GM23338 (cell line): ENCODE measurements around the gene CDCA4. TPM values are rescaled to one million over a fixed set of nuclear protein-coding genes. Genes with fewer than 3 reads are reported as not detected.

Source experiments
- ATAC-seq: fragments of 200-7000 bp; cut with Tn5 transposase; 3 replicates; pipeline ENCODE4 v1.9.1; 2020
- DNase-seq: peaks from one replicate; pipeline ENCODE4 v3.0.0-alpha.2; 2015; ENCODE audit warnings: low spot score
- H2AFZ ChIP-seq: fragments of 200-600 bp; sonication (generic); 2 replicates; pipeline ENCODE4 v1.8.0; 2016; ENCODE audit warnings: antibody characterized with exemption, mild to moderate bottlenecking, moderate library complexity
- H3F3A ChIP-seq: fragments of 200-600 bp; sonication (generic); replicated peaks from 2 replicates; pipeline ENCODE4 v1.8.0; 2017; ENCODE audit warnings: antibody characterized with exemption, mixed run types, low read depth
- H3K27ac ChIP-seq: fragments of 200-600 bp; sonication (generic); 2 replicates; pipeline ENCODE4 v1.6.1; 2016; ENCODE audit warnings: low read depth
- H3K27me3 ChIP-seq: fragments of 200-600 bp; sonication (generic); 2 replicates; pipeline ENCODE4 v1.8.0; 2016; ENCODE audit warnings: mild to moderate bottlenecking, mixed run types, moderate library complexity; ENCODE audit not compliant: insufficient read depth
- H3K36me3 ChIP-seq: fragments of 200-600 bp; sonication (generic); 2 replicates; pipeline ENCODE4 v1.8.0; 2016; ENCODE audit warnings: mild to moderate bottlenecking; ENCODE audit not compliant: insufficient read depth
- H3K4me1 ChIP-seq: fragments of 200-600 bp; sonication (generic); 2 replicates; pipeline ENCODE4 v1.8.0; 2016; ENCODE audit warnings: mild to moderate bottlenecking, moderate library complexity; ENCODE audit not compliant: insufficient read depth
- H3K4me2 ChIP-seq: fragments of 200-600 bp; sonication (generic); 2 replicates; pipeline ENCODE4 v1.7.1; 2017; ENCODE audit warnings: mixed run types
- H3K4me3 ChIP-seq: fragments of 200-600 bp; sonication (generic); 2 replicates; pipeline ENCODE4 v1.6.1; 2016; ENCODE audit warnings: mixed run types
- H3K79me2 ChIP-seq: fragments of 200-600 bp; sonication (generic); replicated peaks from 2 replicates; pipeline ENCODE4 v1.8.0; 2017; ENCODE audit warnings: mild to moderate bottlenecking; ENCODE audit not compliant: insufficient read depth
- H3K9me2 ChIP-seq: fragments of 200-600 bp; sonication (generic); 2 replicates; pipeline ENCODE4 v1.8.0; 2017; ENCODE audit not compliant: insufficient read depth
- H4K20me1 ChIP-seq: fragments of 200-600 bp; sonication (generic); replicated peaks from 2 replicates; pipeline ENCODE4 v1.8.0; 2017; ENCODE audit warnings: mild to moderate bottlenecking; ENCODE audit not compliant: insufficient read depth
- H3K27ac Mint-ChIP-seq: 2 replicates; pipeline ENCODE4 v1.8.0; 2020; ENCODE audit warnings: inconsistent platforms, mild to moderate bottlenecking, moderate library complexity, mixed read lengths
- H3K27me3 Mint-ChIP-seq: 3 replicates; pipeline ENCODE4 v1.8.0; 2022; ENCODE audit warnings: low read depth, mild to moderate bottlenecking, moderate library complexity, mixed read lengths, inconsistent platforms; ENCODE audit not compliant: insufficient read depth, poor library complexity
- H3K36me3 Mint-ChIP-seq: 3 replicates; pipeline ENCODE4 v1.8.0; 2021; ENCODE audit warnings: low read depth, mild to moderate bottlenecking, inconsistent platforms, moderate library complexity, mixed read lengths
- H3K4me1 Mint-ChIP-seq: 3 replicates; pipeline ENCODE4 v1.8.0; 2020; ENCODE audit warnings: mild to moderate bottlenecking, inconsistent platforms, mixed read lengths
- H3K4me3 Mint-ChIP-seq: 3 replicates; pipeline ENCODE4 v1.8.0; 2021; ENCODE audit warnings: moderate library complexity, mild to moderate bottlenecking, inconsistent platforms, mixed read lengths
- H3K9me3 Mint-ChIP-seq: 3 replicates; pipeline ENCODE4 v1.8.0; 2020; ENCODE audit warnings: moderate library complexity, mild to moderate bottlenecking, inconsistent platforms, mixed read lengths
- CREB1 ChIP-seq: fragments of 250-450 bp; sonication (Bioruptor Pico); IDR thresholded peaks from 2 replicates; pipeline ENCODE4 v1.5.0; 2020; ENCODE audit warnings: low read depth, mild to moderate bottlenecking, moderate library complexity
- CTCF ChIP-seq, 2 experiments: fragments of 200-600 bp in 1 of 2; sonication (generic) in 1 of 2; conservative IDR thresholded peaks; 2 replicates each; pipeline versions ENCODE4 v1.5.1 to v1.6.1; 2016 to 2017; ENCODE audit warnings: antibody characterized with exemption in 2 of 2, low read depth in 2 of 2, mild to moderate bottlenecking in 2 of 2, moderate library complexity in 1 of 2
- EZH2 ChIP-seq: fragments of 200-600 bp; sonication (generic); IDR thresholded peaks from one replicate; pipeline ENCODE4 v1.8.0; 2017; ENCODE audit warnings: antibody characterized with exemption, mild to moderate bottlenecking, low read depth; ENCODE audit not compliant: unreplicated experiment
- JUNB ChIP-seq: IDR thresholded peaks from one replicate; pipeline ENCODE4 v1.6.1; 2016; ENCODE audit warnings: antibody characterized with exemption; ENCODE audit not compliant: unreplicated experiment
- NANOG ChIP-seq: IDR thresholded peaks from 2 replicates; pipeline ENCODE4 v1.6.1; 2016; ENCODE audit warnings: antibody characterized with exemption, borderline replicate concordance
- POLR2AphosphoS5 ChIP-seq: IDR thresholded peaks from 2 replicates; pipeline ENCODE4 v1.6.1; 2016; ENCODE audit warnings: antibody characterized with exemption, low read depth
- REST ChIP-seq: IDR thresholded peaks from one replicate; pipeline ENCODE4 v1.6.1; 2018; ENCODE audit warnings: antibody characterized with exemption; ENCODE audit not compliant: unreplicated experiment
- STAT1 ChIP-seq: IDR thresholded peaks from one replicate; pipeline ENCODE4 v1.6.1; 2016; ENCODE audit warnings: antibody characterized with exemption; ENCODE audit not compliant: unreplicated experiment
- ZNF114 ChIP-seq: fragments of 250-450 bp; sonication (Bioruptor Pico); IDR thresholded peaks from 2 replicates; pipeline ENCODE4 v1.5.0; 2020; ENCODE audit warnings: mild to moderate bottlenecking, moderate library complexity
- polyA plus RNA-seq: library from polyadenylated mRNA; unstranded; fragments of >200 nt; fragmentation: Nextera tagmentation; extraction: Ambion mirVana; gene quantifications from 2 replicates; pipeline ENCODE4 v1.2.1, GENCODE V29; 2016
- total RNA-seq: library from RNA; depleted of rRNA; stranded (reverse); fragments of >200 nt; shearing (Covaris generic); gene quantifications from 2 replicates; pipeline ENCODE4 v1.2.3, GENCODE V29; 2014

CDCA4 gene
- total and polyA plus RNA-seq, 2 experiments from 2014 or later: 32.6 to 70.7 TPM

GRCh38 chr14:105068818-105069217 lies 47.9 kb upstream of the CDCA4 start (continued):
- TF ChIP-seq CTCF (conservative IDR thresholded peaks at IDR 0.05; ENCODE audit: low read depth in 2 of 2) (no peak), CREB1 (CRISPR knock-in tag) (no peak), ZNF114 (CRISPR knock-in tag) (no peak), POLR2AphosphoS5 (no peak), REST (no peak), NANOG (no peak), JUNB (no peak)

- Histone ChIP-seq H2AFZ (no peak overlapping the region), H3K9me2 (no peaks in the 10 kb centered on the region), H3K79me2 (no peaks in the 10 kb centered on the region), H3K4me1 (no peaks in the 10 kb centered on the region), H3K4me2 (no peak overlapping the region), H3K27me3 (no peaks in the 10 kb centered on the region), H3K36me3 (no peaks in the 10 kb centered on the region), H3K27ac (no peak overlapping the region), H3K4me3 (no peak overlapping the region), H3F3A (no peaks in the 10 kb centered on the region), H4K20me1 (no peaks in the 10 kb centered on the region)
- H3K27ac Mint-ChIP-seq: no peak overlapping the region
- ATAC-seq: no peak
- H3K4me3 Mint-ChIP-seq: no peak overlapping the region
- H3K4me1 Mint-ChIP-seq: peaks cover 6% of the 10 kb centered on the region; the same call in 1 of the 3 replicates
- H3K36me3 Mint-ChIP-seq: no peaks in the 10 kb centered on the region
- TF ChIP-seq REST (no peak), EZH2 (no peak), STAT1 (no peak), CREB1 (CRISPR knock-in tag) (no peak), NANOG (no peak)
- no peaks in the 10 kb centered on the region for H3K9me3 Mint-ChIP-seq
- peaks cover 22% of the 10 kb centered on the region for H3K27me3 Mint-ChIP-seq
- no peak for DNase-seq
Measured at GRCh38 chr14:105067969-105068301, 47.1 kb upstream of the CDCA4 start.
